HCT116 (cell line): ENCODE data around the gene PLS3.

Source experiments
- JUND ChIP-seq: IDR thresholded peaks from 2 replicates; pipeline ENCODE4 v1.6.1; 2012
- POLR2A ChIP-seq: IDR thresholded peaks from 2 replicates; pipeline ENCODE4 v1.7.0; 2011; ENCODE audit warnings: borderline replicate concordance; ENCODE audit not compliant: insufficient read depth, insufficient read length; ENCODE audit errors: extremely low read depth
- POLR2AphosphoS5 ChIP-seq: IDR thresholded peaks from 2 replicates; pipeline ENCODE4 v1.6.1; 2011; ENCODE audit warnings: mild to moderate bottlenecking, low read depth, low read length, moderate library complexity
- TF ChIP-seq, protein P1 (sequence below), 3 experiments: fragments of 200-600 bp in 1 of 3; sonication (generic) in 1 of 3; IDR thresholded peaks in 2 of 3; conservative IDR thresholded peaks in 1 of 3; 2 replicates each; pipeline ENCODE4 v1.5.1; 2012 to 2017; ENCODE audit warnings: low read depth in 2 of 3, low read length in 2 of 3, antibody characterized with exemption in 1 of 3, borderline replicate concordance in 1 of 3, control low read depth in 1 of 3, mild to moderate bottlenecking in 1 of 3, mixed read lengths in 1 of 3, mixed run types in 1 of 3, moderate library complexity in 1 of 3; ENCODE audit not compliant: insufficient read depth in 1 of 3
- TF ChIP-seq, protein P2 (sequence below): IDR thresholded peaks from 2 replicates; pipeline ENCODE4 v1.6.1; 2012; ENCODE audit warnings: low read depth

- TF ChIP-seq, protein P1, sequence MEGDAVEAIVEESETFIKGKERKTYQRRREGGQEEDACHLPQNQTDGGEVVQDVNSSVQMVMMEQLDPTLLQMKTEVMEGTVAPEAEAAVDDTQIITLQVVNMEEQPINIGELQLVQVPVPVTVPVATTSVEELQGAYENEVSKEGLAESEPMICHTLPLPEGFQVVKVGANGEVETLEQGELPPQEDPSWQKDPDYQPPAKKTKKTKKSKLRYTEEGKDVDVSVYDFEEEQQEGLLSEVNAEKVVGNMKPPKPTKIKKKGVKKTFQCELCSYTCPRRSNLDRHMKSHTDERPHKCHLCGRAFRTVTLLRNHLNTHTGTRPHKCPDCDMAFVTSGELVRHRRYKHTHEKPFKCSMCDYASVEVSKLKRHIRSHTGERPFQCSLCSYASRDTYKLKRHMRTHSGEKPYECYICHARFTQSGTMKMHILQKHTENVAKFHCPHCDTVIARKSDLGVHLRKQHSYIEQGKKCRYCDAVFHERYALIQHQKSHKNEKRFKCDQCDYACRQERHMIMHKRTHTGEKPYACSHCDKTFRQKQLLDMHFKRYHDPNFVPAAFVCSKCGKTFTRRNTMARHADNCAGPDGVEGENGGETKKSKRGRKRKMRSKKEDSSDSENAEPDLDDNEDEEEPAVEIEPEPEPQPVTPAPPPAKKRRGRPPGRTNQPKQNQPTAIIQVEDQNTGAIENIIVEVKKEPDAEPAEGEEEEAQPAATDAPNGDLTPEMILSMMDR (IDR thresholded peaks at IDR 0.05 in 2 of 3, conservative IDR thresholded peaks at IDR 0.05 in 1 of 3; ENCODE audit: borderline replicate concordance in 1 of 3, insufficient read depth in 1 of 3, low read depth in 2 of 3, low read length in 2 of 3), result no peak
- no peak for TF ChIP-seq POLR2AphosphoS5
- TF ChIP-seq, protein P2, sequence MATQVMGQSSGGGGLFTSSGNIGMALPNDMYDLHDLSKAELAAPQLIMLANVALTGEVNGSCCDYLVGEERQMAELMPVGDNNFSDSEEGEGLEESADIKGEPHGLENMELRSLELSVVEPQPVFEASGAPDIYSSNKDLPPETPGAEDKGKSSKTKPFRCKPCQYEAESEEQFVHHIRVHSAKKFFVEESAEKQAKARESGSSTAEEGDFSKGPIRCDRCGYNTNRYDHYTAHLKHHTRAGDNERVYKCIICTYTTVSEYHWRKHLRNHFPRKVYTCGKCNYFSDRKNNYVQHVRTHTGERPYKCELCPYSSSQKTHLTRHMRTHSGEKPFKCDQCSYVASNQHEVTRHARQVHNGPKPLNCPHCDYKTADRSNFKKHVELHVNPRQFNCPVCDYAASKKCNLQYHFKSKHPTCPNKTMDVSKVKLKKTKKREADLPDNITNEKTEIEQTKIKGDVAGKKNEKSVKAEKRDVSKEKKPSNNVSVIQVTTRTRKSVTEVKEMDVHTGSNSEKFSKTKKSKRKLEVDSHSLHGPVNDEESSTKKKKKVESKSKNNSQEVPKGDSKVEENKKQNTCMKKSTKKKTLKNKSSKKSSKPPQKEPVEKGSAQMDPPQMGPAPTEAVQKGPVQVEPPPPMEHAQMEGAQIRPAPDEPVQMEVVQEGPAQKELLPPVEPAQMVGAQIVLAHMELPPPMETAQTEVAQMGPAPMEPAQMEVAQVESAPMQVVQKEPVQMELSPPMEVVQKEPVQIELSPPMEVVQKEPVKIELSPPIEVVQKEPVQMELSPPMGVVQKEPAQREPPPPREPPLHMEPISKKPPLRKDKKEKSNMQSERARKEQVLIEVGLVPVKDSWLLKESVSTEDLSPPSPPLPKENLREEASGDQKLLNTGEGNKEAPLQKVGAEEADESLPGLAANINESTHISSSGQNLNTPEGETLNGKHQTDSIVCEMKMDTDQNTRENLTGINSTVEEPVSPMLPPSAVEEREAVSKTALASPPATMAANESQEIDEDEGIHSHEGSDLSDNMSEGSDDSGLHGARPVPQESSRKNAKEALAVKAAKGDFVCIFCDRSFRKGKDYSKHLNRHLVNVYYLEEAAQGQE, result no peak
- TF ChIP-seq POLR2A, result no peak
- TF ChIP-seq JUND, result no peak
These were observed 28.4 kb downstream of the PLS3 start for GRCh38 chrX:115589419-115589818.
